ENCODE data around the gene SLC66A2.

DNA sequence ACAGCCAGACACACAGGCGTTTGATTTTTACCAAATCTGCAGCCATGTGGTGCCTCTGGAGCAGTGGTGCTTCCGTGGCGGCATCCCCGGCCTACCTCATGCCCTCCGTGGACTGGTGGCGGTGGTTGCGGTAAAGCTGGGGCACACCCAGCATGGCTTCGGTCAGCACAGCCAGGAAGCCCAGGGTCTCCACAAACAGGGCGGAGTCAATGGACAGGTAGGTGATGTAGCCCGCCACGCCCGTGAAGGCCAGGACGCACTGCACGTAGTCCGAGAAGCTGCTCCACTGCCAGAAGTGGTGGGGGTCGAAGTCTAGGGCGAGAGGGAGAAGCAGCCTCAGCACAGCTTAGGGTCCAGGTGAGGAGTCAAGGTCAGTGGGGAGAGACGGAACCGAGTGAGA is 32.4 kb downstream of the SLC66A2 start:
- TF ChIP-seq EZH2 (IDR thresholded peaks at IDR 0.05; ENCODE audit: insufficient read depth, poor library complexity, severe bottlenecking) (no peak), EZH2phosphoT487 (IDR thresholded peaks at IDR 0.05; ENCODE audit: insufficient read depth, low read depth) (no peak)

Data from GM23248 (cell line).